ENCODE results near the gene COPZ2. TPM values are rescaled to one million over a fixed set of nuclear protein-coding genes. Genes with fewer than 3 reads are reported as not detected.

COPZ2 gene
- total RNA-seq, 2 donors from 2014 or later: 7.0 to 43.5 TPM

- Histone ChIP-seq H3K36me3 (replicated peaks in 1 of 2; ENCODE audit: insufficient read depth in 1 of 2, low read depth in 2 of 2) (no peaks in the 10 kb centered on the region), H3K27me3 (no peaks in the 10 kb centered on the region), H3K27ac (no peak overlapping the region), H3K9me3 (no peaks in the 10 kb centered on the region), H3K4me1 (peaks cover 7% of the 10 kb centered on the region), H3K4me3 (no peak overlapping the region)
- ATAC-seq (no peak), DNase-seq (no peak)
- intact Hi-C loops (cut with DNase I): loop anchor here (5.0 kb wide), 1 partner anchor 40 kb away; no protein-coding TSS in a partner anchor
- no peak for TF ChIP-seq POLR2A (IDR thresholded peaks at IDR 0.05)
- TF ChIP-seq CTCF (IDR thresholded peaks at IDR 0.05): no peak
- 76 to 83% methylated on average over 6 of the region's 6 CpGs for WGBS, 2 donors
These were observed 5.6 kb downstream of the COPZ2 start for GRCh38 chr17:48031966-48032365.

GRCh38 chr17:48030531-48030930 lies 7.1 kb downstream of the COPZ2 start:
- Histone ChIP-seq H3K27me3 (no peaks in the 10 kb centered on the region), H3K36me3 (replicated peaks in 1 of 2; ENCODE audit: insufficient read depth in 1 of 2, low read depth in 2 of 2) (no peaks in the 10 kb centered on the region), H3K27ac (no peak overlapping the region), H3K9me3 (no peaks in the 10 kb centered on the region), H3K4me3 (no peak overlapping the region), H3K4me1 (peaks cover 13% of the 10 kb centered on the region)
- no peak for DNase-seq
- WGBS, 2 donors: 67 to 69% methylated on average over 3 to 5 of the region's 5 CpGs
- intact Hi-C loops (cut with DNase I): loop anchor here (5.0 kb wide), 1 partner anchor 42 kb away; no protein-coding TSS in a partner anchor
- no peak for ATAC-seq
- TF ChIP-seq CTCF (IDR thresholded peaks at IDR 0.05) (no peak), POLR2A (IDR thresholded peaks at IDR 0.05) (no peak)

GRCh38 chr17:48028736-48029135 lies 8.9 kb downstream of the COPZ2 start:
- no peaks in the 10 kb centered on the region for H3K27me3 ChIP-seq
- ATAC-seq: no peak
- WGBS, 2 donors: 83 to 86% methylated on average over 1 of the region's 1 CpG

GRCh38 chr17:48027322-48027981 lies 10.1 kb downstream of the COPZ2 start:
- WGBS, 2 donors: 58 to 73% methylated on average over 7 to 12 of the region's 12 CpGs
- H3K27ac ChIP-seq: no peak overlapping the region
- peaks cover 37% of the 10 kb centered on the region for H3K4me1 ChIP-seq
- TF ChIP-seq CTCF (IDR thresholded peaks at IDR 0.05) (no peak), POLR2A (IDR thresholded peaks at IDR 0.05) (no peak)
- H3K9me3 ChIP-seq: no peaks in the 10 kb centered on the region
- H3K27me3 ChIP-seq: no peaks in the 10 kb centered on the region
- DNase-seq (no peak), ATAC-seq (no peak)
- H3K4me3 ChIP-seq: no peak overlapping the region
- intact Hi-C loops (cut with DNase I): loop anchor here (5.0 kb wide), 1 partner anchor 100 kb away; no protein-coding TSS in a partner anchor
- H3K36me3 ChIP-seq (replicated peaks in 1 of 2; ENCODE audit: insufficient read depth in 1 of 2, low read depth in 2 of 2): no peaks in the 10 kb centered on the region

More at GRCh38 chr17:48028736-48029135, 8.9 kb downstream of the COPZ2 start:
- Histone ChIP-seq H3K27ac (no peak overlapping the region), H3K9me3 (no peaks in the 10 kb centered on the region), H3K36me3 (replicated peaks in 1 of 2; ENCODE audit: insufficient read depth in 1 of 2, low read depth in 2 of 2) (no peaks in the 10 kb centered on the region), H3K4me3 (no peak overlapping the region), H3K4me1 (peaks cover 27% of the 10 kb centered on the region)
- no peak for DNase-seq
- no peak for TF ChIP-seq CTCF (IDR thresholded peaks at IDR 0.05)
- no peak for TF ChIP-seq POLR2A (IDR thresholded peaks at IDR 0.05)
- intact Hi-C loops (cut with DNase I): loop anchor here (5.0 kb wide), 1 partner anchor 99 kb away; no protein-coding TSS in a partner anchor
